ENCODE results near the gene APPL1. TPM values are rescaled to one million over a fixed set of nuclear protein-coding genes. Genes with fewer than 3 reads are reported as not detected.

Gene APPL1
- total and polyA plus RNA-seq, 2 of the 4 experiments (the other 2 are of a cell fraction): 9.6 to 46.2 TPM

DNA sequence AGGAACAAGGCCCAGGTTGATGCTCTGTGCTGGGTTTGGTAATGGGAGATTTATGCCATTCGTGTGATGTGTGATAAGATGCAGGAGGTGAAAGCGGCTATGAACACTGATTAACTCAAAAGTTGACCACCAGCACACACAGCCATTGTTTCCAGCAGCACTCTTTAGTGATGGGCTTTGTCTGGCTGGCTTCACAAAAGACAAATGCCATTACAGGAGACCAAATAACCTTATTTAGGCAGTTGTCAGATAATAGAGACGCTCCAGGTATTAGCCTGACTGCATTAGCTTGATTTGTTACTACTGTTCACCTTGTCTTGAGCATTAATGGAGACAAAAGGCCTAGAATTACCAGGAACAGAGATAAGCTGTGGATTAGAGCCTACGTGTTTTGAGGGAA is 32.9 kb upstream of the APPL1 start:
- Histone ChIP-seq H4K5ac (ENCODE audit: low read depth, low read length) (no peak overlapping the region), H3K9ac (ENCODE audit: low read depth, low read length) (no peak overlapping the region), H3K56ac (ENCODE audit: extremely low read depth, insufficient read depth, low read length) (no peak overlapping the region), H3K4me2 (ENCODE audit: low read depth, low read length) (no peak overlapping the region), H2AK5ac (ENCODE audit: low read depth, low read length) (no peak overlapping the region), H3K4me1 (ENCODE audit: control insufficient read depth, insufficient read depth, low read length) (no peaks in the 10 kb centered on the region), H3K23ac (ENCODE audit: low read depth, low read length) (no peak overlapping the region), H3K9me1 (ENCODE audit: insufficient read depth, low read length) (no peaks in the 10 kb centered on the region), H2BK5ac (ENCODE audit: low read depth, low read length, poor library complexity, severe bottlenecking) (no peak overlapping the region), H3K27me3 (ENCODE audit: control insufficient read depth, insufficient read depth, low read length) (peaks cover 4% of the 10 kb centered on the region; the same call in 1 of the 2 replicates), H4K91ac (ENCODE audit: insufficient read depth, low read depth, low read length) (no peak overlapping the region), H4K8ac (ENCODE audit: low read depth in 2 of 2, low read length in 2 of 2) (no peak overlapping the region), H4K20me1 (ENCODE audit: insufficient read depth, low read length) (no peaks in the 10 kb centered on the region), H2AFZ (replicated peaks; ENCODE audit: low read length, poor library complexity) (no peak overlapping the region), H2AK9ac (replicated peaks; ENCODE audit: low read depth, low read length, poor library complexity) (no peak overlapping the region), H3K79me1 (ENCODE audit: low read depth in 1 of 2, low read length in 2 of 2) (no peaks in the 10 kb centered on the region), H3K14ac (replicated peaks; ENCODE audit: low read depth, low read length) (no peak overlapping the region), H3K4ac (ENCODE audit: low read depth, low read length) (no peak overlapping the region), H3K9me3 (ENCODE audit: control insufficient read depth, insufficient read depth, low read length) (no peaks in the 10 kb centered on the region), H2BK15ac (ENCODE audit: low read depth, low read length) (no peak overlapping the region), H2BK120ac (ENCODE audit: low read depth, low read length) (no peak overlapping the region), H3K27ac (ENCODE audit: insufficient read depth, low read length) (no peak overlapping the region), H3K36me3 (ENCODE audit: control insufficient read depth, insufficient read depth, low read length) (no peaks in the 10 kb centered on the region), H3K18ac (ENCODE audit: low read depth, low read length) (no peak overlapping the region), H2BK20ac (ENCODE audit: low read depth, low read length) (no peak overlapping the region), H3K4me3 (ENCODE audit: insufficient read depth, low read depth, low read length) (no peak overlapping the region)
- in situ Hi-C loops (cut with MboI; ENCODE audit: low sequenced_read_pairs): no loop called here
- no CpG with 5 or more reads among the region's 4 CpGs for WGBS, 2 experiments (ENCODE audit: extremely low coverage in 2 of 2, insufficient read length in 1 of 2)
- dilution Hi-C loops (cut with HindIII; ENCODE audit: low sequenced_read_pairs, unreplicated experiment): no loop called here
- ChIA-PET POLR2A (ENCODE audit: unreplicated experiment) (no interaction called here), CTCF (no interaction called here)
- intact Hi-C loops (cut with micrococcal nuclease): no loop called here
- ATAC-seq (ENCODE audit: low read depth): no peak
- BruUV-seq (replicated peaks): no TSS peak
- no peak for DNase-seq
- TF ChIP-seq RFX5 (IDR thresholded peaks at IDR 0.05; ENCODE audit: low read depth, low read length) (no peak), RCOR1 (IDR thresholded peaks at IDR 0.05; ENCODE audit: insufficient replicate concordance, low read length) (no peak), SMC3 (IDR thresholded peaks at IDR 0.05; ENCODE audit: low read depth, low read length) (no peak), MXI1 (IDR thresholded peaks at IDR 0.05; ENCODE audit: borderline replicate concordance, low read depth, low read length) (no peak), MAZ (IDR thresholded peaks at IDR 0.05; ENCODE audit: borderline replicate concordance, low read depth, low read length) (no peak), POLR2A (IDR thresholded peaks at IDR 0.05; ENCODE audit: low read depth, low read length) (no peak), FOS (IDR thresholded peaks at IDR 0.05; ENCODE audit: low read depth, low read length) (no peak), BHLHE40 (IDR thresholded peaks at IDR 0.05; ENCODE audit: low read depth, low read length) (no peak), CEBPB (IDR thresholded peaks at IDR 0.05; ENCODE audit: low read depth, low read length) (no peak), MAFK (IDR thresholded peaks at IDR 0.05; ENCODE audit: low read depth, low read length) (no peak), CHD1 (IDR thresholded peaks at IDR 0.05; ENCODE audit: low read depth, low read length) (no peak), RAD21 (IDR thresholded peaks at IDR 0.05; ENCODE audit: low read length) (no peak), NFE2L2 (IDR thresholded peaks at IDR 0.05; ENCODE audit: low read depth, low read length) (no peak)
- TF ChIP-seq, protein P1, sequence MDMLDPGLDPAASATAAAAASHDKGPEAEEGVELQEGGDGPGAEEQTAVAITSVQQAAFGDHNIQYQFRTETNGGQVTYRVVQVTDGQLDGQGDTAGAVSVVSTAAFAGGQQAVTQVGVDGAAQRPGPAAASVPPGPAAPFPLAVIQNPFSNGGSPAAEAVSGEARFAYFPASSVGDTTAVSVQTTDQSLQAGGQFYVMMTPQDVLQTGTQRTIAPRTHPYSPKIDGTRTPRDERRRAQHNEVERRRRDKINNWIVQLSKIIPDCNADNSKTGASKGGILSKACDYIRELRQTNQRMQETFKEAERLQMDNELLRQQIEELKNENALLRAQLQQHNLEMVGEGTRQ (IDR thresholded peaks at IDR 0.05; ENCODE audit: low read depth, low read length): no peak
- TF ChIP-seq, protein P2, sequence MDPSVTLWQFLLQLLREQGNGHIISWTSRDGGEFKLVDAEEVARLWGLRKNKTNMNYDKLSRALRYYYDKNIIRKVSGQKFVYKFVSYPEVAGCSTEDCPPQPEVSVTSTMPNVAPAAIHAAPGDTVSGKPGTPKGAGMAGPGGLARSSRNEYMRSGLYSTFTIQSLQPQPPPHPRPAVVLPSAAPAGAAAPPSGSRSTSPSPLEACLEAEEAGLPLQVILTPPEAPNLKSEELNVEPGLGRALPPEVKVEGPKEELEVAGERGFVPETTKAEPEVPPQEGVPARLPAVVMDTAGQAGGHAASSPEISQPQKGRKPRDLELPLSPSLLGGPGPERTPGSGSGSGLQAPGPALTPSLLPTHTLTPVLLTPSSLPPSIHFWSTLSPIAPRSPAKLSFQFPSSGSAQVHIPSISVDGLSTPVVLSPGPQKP (IDR thresholded peaks at IDR 0.05; ENCODE audit: borderline replicate concordance, low read depth, low read length): no peak
- TF ChIP-seq, protein P3, sequence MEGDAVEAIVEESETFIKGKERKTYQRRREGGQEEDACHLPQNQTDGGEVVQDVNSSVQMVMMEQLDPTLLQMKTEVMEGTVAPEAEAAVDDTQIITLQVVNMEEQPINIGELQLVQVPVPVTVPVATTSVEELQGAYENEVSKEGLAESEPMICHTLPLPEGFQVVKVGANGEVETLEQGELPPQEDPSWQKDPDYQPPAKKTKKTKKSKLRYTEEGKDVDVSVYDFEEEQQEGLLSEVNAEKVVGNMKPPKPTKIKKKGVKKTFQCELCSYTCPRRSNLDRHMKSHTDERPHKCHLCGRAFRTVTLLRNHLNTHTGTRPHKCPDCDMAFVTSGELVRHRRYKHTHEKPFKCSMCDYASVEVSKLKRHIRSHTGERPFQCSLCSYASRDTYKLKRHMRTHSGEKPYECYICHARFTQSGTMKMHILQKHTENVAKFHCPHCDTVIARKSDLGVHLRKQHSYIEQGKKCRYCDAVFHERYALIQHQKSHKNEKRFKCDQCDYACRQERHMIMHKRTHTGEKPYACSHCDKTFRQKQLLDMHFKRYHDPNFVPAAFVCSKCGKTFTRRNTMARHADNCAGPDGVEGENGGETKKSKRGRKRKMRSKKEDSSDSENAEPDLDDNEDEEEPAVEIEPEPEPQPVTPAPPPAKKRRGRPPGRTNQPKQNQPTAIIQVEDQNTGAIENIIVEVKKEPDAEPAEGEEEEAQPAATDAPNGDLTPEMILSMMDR (conservative IDR thresholded peaks at IDR 0.05; ENCODE audit: low read depth, low read length): no peak

Measured in IMR-90 (cell line).